Measurements from ENCODE around the gene CTBP1.
"Not testable (repeated sequence)": the region's sequence is repeated elsewhere in the genome, so short reads cannot be mapped to it uniquely, and the experiment has no call there.

- TF ChIP-seq EZH2phosphoT487 (IDR thresholded peaks at IDR 0.05; ENCODE audit: insufficient read depth, low read depth); EZH2 (IDR thresholded peaks at IDR 0.05; ENCODE audit: insufficient read depth, poor library complexity, severe bottlenecking): not testable (repeated sequence)
Observed at GRCh38 chr4:1292703-1293011, 43.7 kb upstream of the CTBP1 start.

Data from GM23248 (cell line).